ENCODE data around the gene GABBR1. TPM values are rescaled to one million over a fixed set of nuclear protein-coding genes. Genes with fewer than 3 reads are reported as not detected.

Gene GABBR1
- total and polyA plus RNA-seq, 2 donors (not counting 1 experiment from before 2014, with no cell fraction given), result 198 to 241 TPM

- H3K4me3 Mint-ChIP-seq, result no peak overlapping the region
- H3K9me3 Mint-ChIP-seq (ENCODE audit: insufficient read depth), result no peaks in the 10 kb centered on the region
- TF ChIP-seq EZH2 (IDR thresholded peaks at IDR 0.05; ENCODE audit: borderline replicate concordance, insufficient read depth, low read depth, low read length, poor library complexity, severe bottlenecking) (no peak), CTCF (IDR thresholded peaks at IDR 0.05) (no peak)
- Histone ChIP-seq H3K4me3 (ENCODE audit: control extremely low read depth in 1 of 5, extremely low read depth in 1 of 5, insufficient read depth in 1 of 5, low read depth in 2 of 5, low read length in 4 of 5) (no peak overlapping the region), H3K27me3 (replicated peaks in 1 of 4; ENCODE audit: control extremely low read depth in 1 of 4, control insufficient read depth in 3 of 4, insufficient read depth in 4 of 4, low read length in 3 of 4) (no peaks in the 10 kb centered on the region), H3K4me1 (ENCODE audit: control insufficient read depth in 2 of 2, insufficient read depth in 2 of 2, low read length in 2 of 2) (no peaks in the 10 kb centered on the region), H2AFZ (ENCODE audit: insufficient read depth, low read depth, low read length, poor library complexity, severe bottlenecking) (no peak overlapping the region), H3K36me3 (replicated peaks in 1 of 2; ENCODE audit: control extremely low read depth in 1 of 2, control insufficient read depth in 1 of 2, extremely low read depth in 1 of 2, insufficient read depth in 2 of 2, low read length in 1 of 2) (no peaks in the 10 kb centered on the region), H3K4me2 (replicated peaks; ENCODE audit: low read depth, low read length, poor library complexity, severe bottlenecking) (no peak overlapping the region), H3K9ac (ENCODE audit: low read length) (no peak overlapping the region), H3K27ac (ENCODE audit: low read length in 2 of 2) (no peak overlapping the region), H3K79me2 (ENCODE audit: control insufficient read depth, insufficient read depth, low read length) (no peaks in the 10 kb centered on the region), H3K9me3 (ENCODE audit: control extremely low read depth in 1 of 3, control insufficient read depth in 2 of 3, insufficient read depth in 1 of 3, low read length in 2 of 3) (no peaks in the 10 kb centered on the region), H4K20me1 (ENCODE audit: control insufficient read depth, insufficient read depth, low read length, poor library complexity, severe bottlenecking) (no peaks in the 10 kb centered on the region)
- ATAC-seq (ENCODE audit: low read depth) (no peak), DNase-seq (no peak)
- WGBS (ENCODE audit: insufficient coverage), result 84% methylated on average over 2 of the region's 2 CpGs
- peaks cover 8% of the 10 kb centered on the region for H3K27me3 Mint-ChIP-seq
- CTCF ChIA-PET, result no interaction called here
- POLR2A ChIA-PET, result no interaction called here
- H3K4me1 Mint-ChIP-seq, result no peaks in the 10 kb centered on the region
- H3K27ac Mint-ChIP-seq, result no peak overlapping the region
- intact Hi-C loops (cut with micrococcal nuclease), result no loop called here
Observed at GRCh38 chr6:29510746-29511300, 122.2 kb downstream of the GABBR1 start.

GRCh38 chr6:29510202-29510601, 122.8 kb downstream of the GABBR1 start:
- Mint-ChIP-seq H3K27me3 (peaks cover 7% of the 10 kb centered on the region), H3K27ac (no peak overlapping the region), H3K4me1 (no peaks in the 10 kb centered on the region), H3K4me3 (no peak overlapping the region), H3K9me3 (ENCODE audit: insufficient read depth) (no peaks in the 10 kb centered on the region)
- no peak for ATAC-seq (ENCODE audit: low read depth)
- ChIA-PET CTCF (no interaction called here), POLR2A (no interaction called here)
- intact Hi-C loops (cut with micrococcal nuclease), result no loop called here
- DNase-seq, result no peak
- WGBS (ENCODE audit: insufficient coverage), result 88% methylated on average over 1 of the region's 4 CpGs
- H3K4me2 ChIP-seq (replicated peaks; ENCODE audit: low read depth, low read length, poor library complexity, severe bottlenecking), result no peak overlapping the region
- H3K36me3 ChIP-seq (replicated peaks in 1 of 2; ENCODE audit: control extremely low read depth in 1 of 2, control insufficient read depth in 1 of 2, extremely low read depth in 1 of 2, insufficient read depth in 2 of 2, low read length in 1 of 2), result no peaks in the 10 kb centered on the region
- H3K9ac ChIP-seq (ENCODE audit: low read length), result no peak overlapping the region
- TF ChIP-seq EZH2 (IDR thresholded peaks at IDR 0.05; ENCODE audit: borderline replicate concordance, insufficient read depth, low read depth, low read length, poor library complexity, severe bottlenecking), result no peak
- TF ChIP-seq CTCF (IDR thresholded peaks at IDR 0.05), result no peak
- H3K4me1 ChIP-seq (ENCODE audit: control insufficient read depth in 2 of 2, insufficient read depth in 2 of 2, low read length in 2 of 2), result no peaks in the 10 kb centered on the region
- H3K27me3 ChIP-seq (replicated peaks in 1 of 4; ENCODE audit: control extremely low read depth in 1 of 4, control insufficient read depth in 3 of 4, insufficient read depth in 4 of 4, low read length in 3 of 4), result no peaks in the 10 kb centered on the region
- no peak overlapping the region for H3K27ac ChIP-seq (ENCODE audit: low read length in 2 of 2)
- H3K4me3 ChIP-seq (ENCODE audit: control extremely low read depth in 1 of 5, extremely low read depth in 1 of 5, insufficient read depth in 1 of 5, low read depth in 2 of 5, low read length in 4 of 5), result no peak overlapping the region
- no peaks in the 10 kb centered on the region for H3K9me3 ChIP-seq (ENCODE audit: control extremely low read depth in 1 of 3, control insufficient read depth in 2 of 3, insufficient read depth in 1 of 3, low read length in 2 of 3)
- H4K20me1 ChIP-seq (ENCODE audit: control insufficient read depth, insufficient read depth, low read length, poor library complexity, severe bottlenecking), result no peaks in the 10 kb centered on the region
- no peak overlapping the region for H2AFZ ChIP-seq (ENCODE audit: insufficient read depth, low read depth, low read length, poor library complexity, severe bottlenecking)
- no peaks in the 10 kb centered on the region for H3K79me2 ChIP-seq (ENCODE audit: control insufficient read depth, insufficient read depth, low read length)

Small RNA genes within 50 kb of the gene (small RNA-seq; reads per million reads assigned to genes)
- gene SNORD32B (ENCODE audit: insufficient read length, low read depth, low replicate concordance), result not detected
- gene SUMO2P1 (ENCODE audit: insufficient read length, low read depth, low replicate concordance), result not detected
- not detected for gene TMEM183AP1 (ENCODE audit: insufficient read length, low read depth, low replicate concordance)

Other genes with a start within 250 kb of the GABBR1 start
- not detected in 2 replicates for gene OR12D2, start 237.6 kb downstream of the GABBR1 start, total RNA-seq
- gene OR12D2, start 237.6 kb downstream of the GABBR1 start, polyA plus RNA-seq, result not detected in 2 replicates
- gene OR12D1, start 218.3 kb downstream of the GABBR1 start, total RNA-seq, result not detected in 2 replicates
- gene OR12D1, start 218.3 kb downstream of the GABBR1 start, polyA plus RNA-seq, result not detected in 2 replicates
- gene OR10C1, start 193.9 kb downstream of the GABBR1 start, total RNA-seq, result not detected in 2 replicates
- gene OR10C1, start 193.9 kb downstream of the GABBR1 start, polyA plus RNA-seq, result not detected in 2 replicates
- not detected in 2 replicates for gene OR11A1, start 176.1 kb downstream of the GABBR1 start, total RNA-seq
- not detected in 2 replicates for gene OR11A1, start 176.1 kb downstream of the GABBR1 start, polyA plus RNA-seq
- not detected in 2 replicates for gene OR2H1, start 176.0 kb downstream of the GABBR1 start, total RNA-seq
- gene OR2H1, start 176.0 kb downstream of the GABBR1 start, polyA plus RNA-seq, result not detected in 2 replicates
- gene MAS1L, start 145.2 kb downstream of the GABBR1 start, total RNA-seq, result not detected in 2 replicates
- gene MAS1L, start 145.2 kb downstream of the GABBR1 start, polyA plus RNA-seq, result not detected in 2 replicates
- not detected in 2 replicates for gene UBD, start 73.5 kb downstream of the GABBR1 start, total RNA-seq
- gene UBD, start 73.5 kb downstream of the GABBR1 start, polyA plus RNA-seq, result not detected in 2 replicates
- gene OR2H2, start 48.1 kb downstream of the GABBR1 start, total RNA-seq, result not detected in 2 replicates
- gene OR2H2, start 48.1 kb downstream of the GABBR1 start, polyA plus RNA-seq, result not detected in 2 replicates
- not detected in 2 replicates for gene MOG, start 23.9 kb upstream of the GABBR1 start, total RNA-seq
- not detected in 2 replicates for gene MOG, start 23.9 kb upstream of the GABBR1 start, polyA plus RNA-seq
- gene ZFP57, start 48.0 kb upstream of the GABBR1 start, total RNA-seq, result 5.0 and 5.1 TPM in 2 replicates
- gene ZFP57, start 48.0 kb upstream of the GABBR1 start, polyA plus RNA-seq, result 0.39 and 2.3 TPM in 2 replicates
- 895 and 911 TPM in 2 replicates for gene HLA-F, start 90.3 kb upstream of the GABBR1 start, total RNA-seq
- 979 and 1,409 TPM in 2 replicates for gene HLA-F, start 90.3 kb upstream of the GABBR1 start, polyA plus RNA-seq
- 6.4 and 8.8 TPM in 2 replicates for gene HLA-G, start 194.6 kb upstream of the GABBR1 start, total RNA-seq
- 1.2 and 3.2 TPM in 2 replicates for gene HLA-G, start 194.6 kb upstream of the GABBR1 start, polyA plus RNA-seq